Embryonic facial prominence (tissue), 1 donor: ENCODE data around the gene SART3.
A peak's percentile ranks its signal among the peaks of the same experiment; 100 is the strongest.

Experiments used
- DNase-seq: peaks from one replicate; pipeline ENCODE4 v3.0.0-alpha.2; 2016; ENCODE audit errors: extremely low spot score

Gene SART3, protein sequence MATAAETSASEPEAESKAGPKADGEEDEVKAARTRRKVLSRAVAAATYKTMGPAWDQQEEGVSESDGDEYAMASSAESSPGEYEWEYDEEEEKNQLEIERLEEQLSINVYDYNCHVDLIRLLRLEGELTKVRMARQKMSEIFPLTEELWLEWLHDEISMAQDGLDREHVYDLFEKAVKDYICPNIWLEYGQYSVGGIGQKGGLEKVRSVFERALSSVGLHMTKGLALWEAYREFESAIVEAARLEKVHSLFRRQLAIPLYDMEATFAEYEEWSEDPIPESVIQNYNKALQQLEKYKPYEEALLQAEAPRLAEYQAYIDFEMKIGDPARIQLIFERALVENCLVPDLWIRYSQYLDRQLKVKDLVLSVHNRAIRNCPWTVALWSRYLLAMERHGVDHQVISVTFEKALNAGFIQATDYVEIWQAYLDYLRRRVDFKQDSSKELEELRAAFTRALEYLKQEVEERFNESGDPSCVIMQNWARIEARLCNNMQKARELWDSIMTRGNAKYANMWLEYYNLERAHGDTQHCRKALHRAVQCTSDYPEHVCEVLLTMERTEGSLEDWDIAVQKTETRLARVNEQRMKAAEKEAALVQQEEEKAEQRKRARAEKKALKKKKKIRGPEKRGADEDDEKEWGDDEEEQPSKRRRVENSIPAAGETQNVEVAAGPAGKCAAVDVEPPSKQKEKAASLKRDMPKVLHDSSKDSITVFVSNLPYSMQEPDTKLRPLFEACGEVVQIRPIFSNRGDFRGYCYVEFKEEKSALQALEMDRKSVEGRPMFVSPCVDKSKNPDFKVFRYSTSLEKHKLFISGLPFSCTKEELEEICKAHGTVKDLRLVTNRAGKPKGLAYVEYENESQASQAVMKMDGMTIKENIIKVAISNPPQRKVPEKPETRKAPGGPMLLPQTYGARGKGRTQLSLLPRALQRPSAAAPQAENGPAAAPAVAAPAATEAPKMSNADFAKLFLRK

DNA sequence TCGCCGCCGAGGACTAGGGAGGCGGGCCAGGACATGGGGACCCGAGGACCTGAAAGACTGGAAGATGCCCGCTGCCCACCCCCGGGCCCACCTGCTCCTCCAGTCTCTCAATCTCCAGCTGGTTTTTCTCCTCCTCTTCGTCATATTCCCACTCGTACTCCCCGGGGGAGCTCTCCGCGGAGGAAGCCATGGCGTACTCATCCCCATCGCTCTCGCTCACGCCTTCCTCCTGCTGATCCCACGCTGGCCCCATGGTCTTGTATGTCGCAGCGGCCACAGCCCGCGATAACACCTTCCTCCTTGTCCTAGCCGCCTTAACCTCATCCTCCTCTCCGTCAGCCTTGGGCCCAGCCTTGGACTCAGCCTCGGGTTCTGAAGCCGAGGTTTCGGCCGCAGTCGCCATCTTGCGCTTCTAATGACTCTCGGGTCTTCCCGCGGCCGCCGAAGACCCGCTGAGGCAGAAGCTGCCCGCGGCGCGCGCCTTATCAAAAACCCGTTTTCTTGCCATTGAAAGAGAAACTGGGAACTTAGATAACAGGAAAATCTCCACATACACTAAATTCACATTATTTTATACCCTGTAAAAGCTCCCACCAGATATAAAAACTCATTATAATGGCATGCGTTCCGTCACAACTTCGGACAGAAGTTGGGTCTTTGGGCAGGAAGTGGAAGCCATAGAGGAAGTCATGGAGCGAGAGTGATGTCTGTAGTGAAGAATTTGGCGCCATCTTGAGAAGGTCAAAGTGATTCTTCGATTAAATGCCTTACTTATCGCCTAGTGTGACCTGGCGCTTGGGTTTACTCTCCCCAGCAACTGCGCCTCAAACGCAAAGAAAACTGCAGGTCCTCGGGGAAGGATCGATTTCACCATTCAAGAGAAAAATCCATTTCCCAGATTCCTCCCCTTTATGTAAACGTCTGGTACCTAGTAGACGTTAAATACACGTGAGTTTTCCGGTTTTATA is at the start of gene SART3:
Gene SART3 (minus strand): TSS at position 422 of the 968 bp plus-strand sequence. CDS start 19 bp downstream, at position 403.
- peak; percentile 90 for DNase-seq

DNA sequence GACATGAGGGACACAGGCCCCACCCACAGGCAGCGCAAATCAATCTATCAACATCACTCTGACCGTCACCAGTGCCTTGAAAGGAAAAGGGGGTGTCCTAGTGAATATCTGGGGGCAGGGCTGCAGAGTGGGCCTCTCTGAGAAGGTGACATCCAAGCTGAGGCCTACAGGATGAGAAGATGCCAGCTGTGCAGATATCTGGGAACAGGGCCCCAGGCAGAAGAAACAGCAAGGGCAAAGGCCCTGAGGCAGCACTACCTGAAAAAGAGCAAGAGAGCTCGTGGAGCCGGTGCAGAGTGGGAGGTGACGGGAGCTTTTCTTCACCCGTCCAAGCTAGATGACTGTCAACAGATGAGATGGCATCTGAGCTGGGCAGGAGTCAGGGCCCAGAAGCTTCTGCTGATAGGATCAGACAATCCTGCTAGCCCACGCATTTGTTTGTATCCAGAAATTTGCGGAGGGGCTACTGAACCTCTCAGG is 49.4 kb upstream of the SART3 start:
- no peak for DNase-seq

DNA sequence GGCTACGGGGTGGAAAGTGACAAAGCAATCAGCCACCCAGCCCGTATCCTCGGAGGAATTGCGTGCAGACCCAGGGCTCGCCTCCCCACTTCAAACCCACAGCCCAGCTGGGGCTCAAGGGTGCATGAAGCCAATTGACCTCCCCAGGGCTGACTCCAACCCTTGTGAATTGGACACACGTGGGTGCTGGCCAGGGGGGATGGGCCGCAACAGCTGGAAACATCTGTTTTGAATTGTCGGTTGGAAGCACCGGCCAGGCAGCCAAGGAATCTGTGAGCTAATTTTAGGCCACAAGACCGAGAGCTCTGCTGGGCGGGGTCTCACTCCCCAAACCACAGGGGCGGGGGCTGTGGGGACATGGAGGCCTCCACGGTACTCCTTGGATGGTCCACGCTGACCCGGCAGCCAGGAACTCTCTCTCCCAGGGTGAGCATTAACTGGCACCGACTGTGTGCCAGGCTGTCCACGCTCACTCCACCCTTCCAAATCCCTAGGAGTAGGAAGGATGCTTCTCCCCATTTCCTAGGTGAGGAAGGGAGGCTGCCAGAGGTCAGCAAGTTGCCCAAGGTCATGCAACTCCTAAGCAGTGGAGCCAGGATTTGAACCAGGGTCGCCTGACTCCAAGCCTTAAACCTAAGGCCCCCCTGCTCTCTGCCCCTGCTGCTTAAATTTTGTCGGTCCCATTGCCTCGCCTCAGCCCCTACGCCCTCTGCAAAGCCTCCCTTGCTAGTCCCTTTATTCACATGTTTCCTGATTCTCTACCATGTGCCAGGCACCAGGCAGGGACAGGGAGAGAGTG is 48.8 kb upstream of the SART3 start:
- DNase-seq = peak; percentile 76

DNA sequence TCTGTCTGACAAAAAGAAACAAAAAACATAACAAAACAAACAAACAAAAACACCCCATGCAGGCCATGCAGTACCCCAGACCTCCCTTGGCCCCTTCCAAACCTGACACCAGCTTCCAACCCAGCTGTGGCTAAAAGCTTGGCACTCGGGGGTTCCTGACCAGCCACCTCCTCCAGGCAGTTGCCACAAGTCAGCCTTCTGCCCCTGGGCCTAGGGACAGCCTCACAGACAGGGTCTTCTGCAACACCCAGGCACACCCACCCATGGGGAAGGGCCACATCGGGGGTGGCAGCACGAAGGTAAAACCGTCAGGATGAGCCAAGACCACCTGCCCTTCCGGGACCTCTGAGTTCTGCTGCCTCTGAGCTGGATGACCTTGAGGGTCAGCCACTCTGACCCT is 47.6 kb upstream of the SART3 start:
- DNase-seq = no peak

DNA sequence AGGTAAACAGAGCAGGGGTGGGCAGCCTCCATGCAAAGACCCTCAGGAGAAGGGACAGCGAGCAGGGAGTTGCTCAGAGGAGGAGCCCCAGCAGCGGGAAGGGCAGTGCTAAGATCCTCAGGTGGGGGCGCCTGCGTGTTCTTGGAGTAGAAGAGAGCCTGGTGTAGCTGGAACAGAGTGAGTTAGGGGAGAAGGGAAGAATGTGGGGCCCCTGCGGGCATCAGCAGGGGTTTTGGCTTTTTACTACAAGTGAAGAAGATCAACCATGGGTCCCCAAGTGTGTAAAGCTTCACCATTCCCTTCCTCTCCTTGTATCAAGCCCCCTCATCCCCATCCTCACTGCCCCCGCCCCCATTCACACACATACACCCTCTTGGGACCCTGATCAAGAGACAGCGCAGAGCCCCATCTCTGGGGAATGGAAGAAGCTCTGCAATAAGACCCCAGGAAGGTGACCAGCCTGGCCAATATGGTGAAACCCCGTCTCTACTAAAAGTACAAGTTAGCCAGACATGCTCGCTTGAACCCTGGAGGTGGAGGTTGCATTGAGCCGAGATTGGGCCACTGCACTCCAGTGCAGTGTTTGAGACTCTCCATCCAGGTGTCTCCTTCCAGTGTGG is 47.1 kb upstream of the SART3 start:
- no peak for DNase-seq

DNA sequence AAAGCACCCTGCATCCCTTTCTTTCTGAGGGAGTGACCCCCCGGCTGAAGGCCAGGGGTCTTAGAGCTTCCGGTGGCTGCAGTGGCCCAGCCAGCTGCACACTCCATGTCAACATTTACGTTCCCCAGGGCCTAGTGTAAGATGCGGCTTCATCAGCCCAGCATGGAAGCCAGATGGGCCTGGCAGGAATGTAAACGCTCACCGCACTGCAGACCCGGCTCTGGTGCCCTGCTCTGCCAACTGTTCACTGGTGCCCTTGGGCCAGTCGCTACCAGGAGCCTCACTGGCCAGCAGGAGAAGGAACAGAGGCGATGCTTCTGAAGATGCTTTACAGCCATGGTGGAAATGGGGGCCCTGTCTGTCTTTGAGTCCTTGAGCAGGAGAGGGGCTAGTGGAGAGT is 45.5 kb upstream of the SART3 start:
- no peak for DNase-seq

DNA sequence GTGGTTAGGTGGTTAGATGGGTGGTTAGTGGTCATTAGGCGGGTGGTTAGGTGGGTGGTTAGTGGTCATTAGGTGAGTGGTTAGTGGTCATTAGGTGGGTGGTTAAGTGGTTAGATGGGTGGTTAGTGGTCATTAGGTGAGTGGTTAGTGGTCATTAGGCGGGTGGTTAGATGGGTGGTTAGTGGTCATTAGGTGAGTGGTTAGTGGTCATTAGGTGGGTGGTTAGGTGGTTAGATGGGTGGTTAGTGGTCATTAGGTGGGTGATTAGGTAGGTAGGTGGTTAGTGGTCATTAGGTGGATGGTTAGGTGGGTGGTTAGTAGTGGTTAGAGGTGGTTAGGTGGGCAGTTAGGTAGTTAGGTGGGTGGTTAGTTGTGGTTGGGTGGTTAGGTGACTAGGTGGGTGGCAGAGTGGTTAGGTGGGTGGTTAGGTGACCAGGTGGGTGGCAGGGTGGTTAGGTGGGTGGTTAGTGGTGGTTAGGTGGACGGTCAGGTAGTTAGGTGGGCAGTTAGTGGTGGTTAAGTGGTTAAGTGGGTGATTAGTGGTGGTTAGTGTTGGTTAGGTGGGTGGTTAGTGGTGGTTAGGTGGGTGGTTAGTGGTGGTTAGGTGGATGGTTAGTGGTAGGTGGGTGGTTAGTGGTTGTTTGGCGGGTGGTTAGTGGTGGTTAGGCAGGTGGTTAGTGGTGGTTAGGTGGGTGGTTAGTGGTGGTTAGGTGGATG is 44.9 kb upstream of the SART3 start:
- no peak for DNase-seq

DNA sequence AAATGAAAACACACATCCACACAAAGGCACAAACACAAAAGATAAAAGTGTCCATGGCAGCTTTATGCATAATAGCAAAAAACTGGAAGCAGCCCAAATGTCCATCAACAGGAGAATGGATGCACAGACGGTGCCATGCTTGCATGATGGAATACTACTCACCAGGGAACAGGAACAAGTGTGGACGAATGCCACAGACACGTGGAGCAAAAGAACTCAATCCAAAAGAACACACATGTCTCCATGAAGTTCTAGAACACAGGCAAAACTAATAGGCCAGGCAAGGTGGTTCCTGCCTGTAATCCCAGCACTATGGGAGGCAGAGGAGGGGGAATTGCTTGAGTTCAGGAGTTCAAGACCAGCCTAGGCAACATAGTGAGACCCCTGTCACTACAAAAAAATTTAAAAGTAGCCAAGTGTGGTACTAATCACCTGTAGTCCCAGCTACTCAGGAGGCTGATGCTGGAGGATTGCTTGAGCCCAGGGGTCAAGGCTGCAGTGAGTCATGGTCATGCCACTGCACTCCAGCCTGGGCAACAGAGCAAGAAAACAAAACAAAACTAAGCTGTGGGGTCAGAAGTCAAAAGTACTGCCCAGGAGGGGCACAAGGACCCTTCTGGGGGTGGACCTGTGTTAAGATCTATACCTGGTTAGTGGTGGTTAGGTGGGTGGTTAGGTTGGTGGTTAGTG is 44.2 kb upstream of the SART3 start:
- no peak for DNase-seq

DNA sequence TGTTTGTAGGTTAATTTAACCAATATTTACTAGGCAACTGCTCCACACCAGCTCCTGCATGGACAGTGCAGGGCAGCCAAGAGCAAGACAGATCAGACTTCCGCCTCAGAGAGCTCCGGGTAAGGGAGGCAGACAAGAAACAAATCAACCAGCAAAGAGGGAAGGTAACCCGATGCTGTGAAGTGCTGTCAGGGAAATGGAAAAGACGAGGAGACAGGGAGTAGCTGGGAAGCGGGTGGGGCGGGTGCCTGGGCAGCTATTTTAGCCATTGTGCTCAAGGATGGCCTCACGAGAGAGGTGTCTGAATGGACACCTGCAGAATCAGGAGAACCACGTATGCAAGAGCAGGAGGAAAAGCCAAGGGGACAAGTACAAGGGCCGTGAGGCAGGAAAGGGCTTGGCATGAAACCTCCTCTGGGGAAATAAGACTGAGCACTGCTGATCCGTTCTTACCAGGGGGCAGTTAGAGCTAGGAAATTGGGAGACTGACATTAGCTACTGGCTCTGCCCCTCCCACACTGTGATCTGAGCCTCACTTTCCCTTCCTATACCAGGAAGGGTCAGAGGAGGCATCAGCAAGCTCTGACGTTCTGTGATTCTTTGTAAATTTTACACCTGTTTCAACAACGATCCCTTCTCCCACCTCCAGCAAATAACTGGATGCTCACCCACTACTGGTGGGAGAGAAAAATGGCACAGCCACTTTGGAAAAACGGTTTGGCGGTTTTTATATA is 43.4 kb upstream of the SART3 start:
- no peak for DNase-seq

DNA sequence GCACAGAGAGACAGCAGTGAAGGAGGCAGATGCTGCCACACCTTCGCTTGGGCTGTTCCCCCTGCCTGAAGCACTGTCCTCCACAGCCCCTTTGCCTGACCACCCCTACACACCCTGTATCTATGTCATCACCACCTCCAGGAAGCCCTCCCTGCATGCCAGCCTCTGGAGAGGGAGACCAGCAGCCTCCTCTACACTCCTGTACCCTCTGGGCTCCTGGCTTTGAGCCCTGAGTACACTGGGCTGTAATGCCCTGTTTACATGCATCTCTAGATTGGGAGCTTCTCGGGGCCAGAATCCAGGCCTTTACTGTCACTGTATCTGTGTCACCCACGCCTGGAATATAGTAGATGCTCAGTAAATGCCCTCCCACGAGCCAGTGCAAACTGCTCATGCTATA is 42.8 kb upstream of the SART3 start:
- DNase-seq = no peak

DNA sequence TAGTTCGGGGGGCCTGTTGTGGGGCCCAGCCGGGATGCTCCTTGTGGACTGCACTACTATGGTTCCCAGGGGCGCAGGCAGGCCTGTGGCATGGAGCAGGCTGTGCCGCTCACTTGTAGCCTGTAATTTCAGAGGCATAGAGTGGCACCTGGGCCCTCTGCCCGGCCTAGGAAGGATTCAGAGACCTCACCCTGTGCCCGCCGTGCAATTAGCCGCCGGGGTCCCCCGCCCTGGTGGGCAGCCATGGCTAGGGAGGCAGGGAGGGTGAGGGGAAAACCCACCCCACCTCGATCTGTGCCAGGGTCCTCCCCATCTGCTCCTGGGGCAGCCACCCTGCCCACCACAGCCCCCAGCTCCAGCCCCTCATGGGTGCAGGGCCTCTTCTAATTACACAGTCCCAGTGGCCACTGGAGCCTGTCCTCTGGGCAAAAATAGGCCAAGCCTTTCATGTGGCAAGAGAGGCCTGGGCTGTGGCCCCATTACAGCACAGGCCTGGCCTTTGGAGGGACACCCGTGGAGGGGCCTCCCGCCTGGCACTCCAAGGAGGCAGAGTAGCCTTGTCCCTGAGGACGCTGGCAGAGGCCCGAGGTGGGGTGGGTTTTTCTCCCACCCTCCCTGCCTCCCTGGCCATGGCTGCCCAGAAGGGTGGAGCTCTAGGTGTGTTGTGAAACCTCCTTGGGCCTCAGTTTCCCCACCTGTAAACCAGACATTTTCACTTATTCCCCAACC is 42.2 kb upstream of the SART3 start:
- no peak for DNase-seq

DNA sequence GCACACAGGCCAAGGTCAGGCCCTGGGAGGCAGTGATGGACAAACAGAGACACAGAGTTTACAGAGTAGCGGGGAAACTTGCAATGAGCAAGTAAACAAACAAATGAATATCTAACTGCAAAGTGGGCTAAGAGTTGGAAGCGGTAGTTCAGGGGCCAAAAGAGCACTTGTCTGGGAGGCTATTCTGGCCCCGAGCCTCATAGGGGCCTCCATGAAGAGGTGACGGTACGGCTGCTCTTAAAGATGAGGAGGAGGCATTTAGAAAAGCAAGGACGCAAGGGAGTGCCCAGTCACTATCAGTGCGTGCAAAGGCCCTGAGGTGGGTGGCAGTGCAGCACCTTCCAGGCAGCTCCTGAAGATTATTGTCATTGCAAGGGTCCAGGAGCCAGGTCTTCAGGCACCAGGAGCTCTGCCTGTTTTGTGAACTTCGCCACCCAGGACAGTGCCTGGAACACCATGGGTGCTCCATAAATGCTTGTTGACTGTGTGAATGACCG is 41.3 kb upstream of the SART3 start:
- no peak for DNase-seq

DNA sequence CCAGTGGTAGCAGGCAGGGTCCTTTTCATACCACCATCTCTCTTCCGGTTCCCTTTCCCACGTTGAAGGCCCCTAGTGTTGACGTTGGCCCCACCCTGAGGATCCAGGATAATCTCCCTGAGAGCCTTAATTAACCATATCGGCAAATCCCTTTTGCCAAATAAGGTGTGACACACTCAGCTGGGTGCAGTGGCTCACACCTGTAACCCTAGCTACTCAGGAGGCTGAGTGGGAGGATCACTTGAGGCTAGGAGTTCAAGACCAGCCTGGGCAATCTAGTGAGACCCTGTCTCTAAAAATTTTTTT is 39.7 kb upstream of the SART3 start:
- no peak for DNase-seq

DNA sequence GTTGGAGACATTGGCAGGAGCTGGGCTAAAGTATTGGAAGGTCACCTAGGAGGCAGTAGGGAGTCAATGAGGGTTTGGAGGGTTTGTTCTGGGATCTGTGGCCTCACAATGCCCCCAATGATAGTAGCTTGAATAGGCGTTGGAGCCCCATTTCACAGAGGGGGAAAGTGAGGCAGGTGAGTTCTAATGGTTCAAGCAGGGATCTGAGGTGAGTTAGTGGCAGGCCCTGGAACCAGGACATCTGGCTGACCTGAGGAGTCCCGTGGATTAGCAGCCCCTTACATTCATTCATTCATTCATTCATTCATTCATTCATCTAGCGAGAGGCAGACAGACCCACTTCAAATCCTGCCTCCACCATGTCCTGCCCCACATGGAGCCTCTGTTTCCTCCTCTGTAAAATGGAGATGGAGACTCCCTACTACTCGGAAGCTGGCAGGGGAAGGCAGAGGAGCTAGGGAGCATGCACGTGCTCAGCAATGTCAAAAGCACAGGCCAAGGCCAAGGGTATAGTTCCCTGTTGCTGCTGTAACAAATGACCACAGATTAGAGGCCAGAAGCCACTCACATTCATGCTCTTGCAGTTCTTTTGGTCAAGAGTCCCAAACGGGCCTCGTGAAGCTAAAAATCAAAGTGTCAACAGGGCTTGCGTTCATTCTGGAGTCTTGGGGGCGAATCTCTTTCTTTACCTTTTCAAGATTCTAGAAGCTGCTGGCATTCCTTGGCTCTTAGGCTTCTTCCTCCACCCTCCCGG is 39.2 kb upstream of the SART3 start:
- DNase-seq = no peak

DNA sequence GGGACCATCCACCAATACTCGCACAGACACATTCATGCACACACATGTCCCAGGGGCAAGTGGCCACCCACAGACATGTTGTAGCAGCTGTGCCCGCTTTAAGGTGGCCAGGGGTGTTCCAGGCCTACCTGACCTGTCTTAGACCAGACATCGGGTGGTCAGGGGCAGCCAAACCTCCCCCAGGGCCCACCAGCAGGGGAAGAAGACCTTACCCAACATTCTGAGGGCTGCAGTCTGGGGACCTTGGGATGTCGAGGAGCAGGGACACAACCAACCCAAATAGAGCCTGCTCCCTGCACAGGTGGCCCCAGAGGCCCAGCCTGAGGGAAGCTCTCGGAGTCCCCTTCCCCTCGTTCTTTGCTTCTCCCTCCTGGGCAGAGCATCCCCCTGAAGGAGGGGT is 38.6 kb upstream of the SART3 start:
- DNase-seq = no peak

DNA sequence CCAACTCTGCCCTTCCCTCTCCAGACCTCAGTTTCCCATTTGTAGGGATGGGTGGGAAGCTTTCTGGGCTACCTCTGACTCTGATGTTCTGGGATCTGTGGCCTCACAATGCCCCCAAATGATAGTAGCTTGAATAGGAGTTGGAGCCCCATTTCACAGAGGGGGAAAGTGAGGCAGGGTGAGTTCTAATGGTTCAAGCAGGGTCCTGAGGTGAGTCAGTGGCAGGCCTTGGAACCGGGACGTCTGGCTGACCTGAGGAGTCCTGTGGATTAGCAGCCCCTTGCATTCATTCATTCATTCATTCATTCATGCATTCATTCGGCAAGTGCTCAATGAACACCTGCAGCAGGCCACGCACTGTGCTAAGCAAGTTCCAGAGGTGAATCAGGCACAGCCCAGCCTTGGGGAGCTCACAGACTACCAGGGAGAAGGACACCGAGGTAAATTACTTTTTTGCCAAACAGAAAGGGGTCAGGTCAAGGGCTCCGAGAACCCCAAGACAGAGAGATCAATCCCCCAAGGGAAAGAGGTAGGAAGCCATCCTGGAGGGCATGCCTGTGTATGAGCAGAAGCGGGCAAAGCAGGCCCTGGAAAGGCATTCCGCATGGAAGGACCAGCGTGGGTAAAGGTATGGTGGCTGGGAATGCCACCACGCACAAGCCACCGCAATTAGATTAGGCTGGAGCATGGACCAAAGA is 37.7 kb upstream of the SART3 start:
- no peak for DNase-seq
